A549 (cell line): Measurements from ENCODE around the gene TP73. TPM values are rescaled to one million over a fixed set of nuclear protein-coding genes. Genes with fewer than 3 reads are reported as not detected.

Experiments used
- ATAC-seq, 2 experiments: fragments of 200-7000 bp in 1 of 2; fragments of >200 bp in 1 of 2; cut with Nextera tagmentation in 1 of 2; cut with Tn5 transposase in 1 of 2; 3 replicates each; pipeline versions ENCODE4 v1.8.0 to v1.9.1; 2018 to 2020; ENCODE audit warnings: mild to moderate bottlenecking in 1 of 2, moderate library complexity in 1 of 2
- CTCF ChIA-PET: fragments of 300-600 bp; sonication (Branson Sonifier 250); formaldehyde crosslinking; extraction: SDS; loops from one replicate; lab custom pipeline; 2021; ENCODE audit warnings: antibody characterized with exemption, inconsistent platforms; lab: Yijun Ruan, JAX
- POLR2A ChIA-PET: fragments of 350-600 bp; formaldehyde crosslinking; extraction: SDS; loops from one replicate; lab custom pipeline; 2021; ENCODE audit warnings: antibody characterized with exemption, inconsistent platforms; lab: Yijun Ruan, JAX
- DNase-seq, 2 experiments: peaks; one replicate each; pipeline versions ENCODE4 v3.0.0 to v3.0.0-alpha.2; 2011 to 2016; ENCODE audit warnings: low read depth in 1 of 2, low spot score in 1 of 2
- FAIRE-seq: peaks from 2 replicates; lab custom pipeline; 2011; peaks lifted over from hg19 to GRCh38; lab: Jason Lieb, UNC
- H3K27ac ChIP-seq, 2 experiments: fragments of >200 bp; sonication (Bioruptor Twin); formaldehyde crosslinking; 3 replicates each; pipeline ENCODE4 v1.5.1; 2016 to 2017
- H3K4me1 ChIP-seq: fragments of >200 bp; sonication (Bioruptor Twin); formaldehyde crosslinking; 3 replicates; pipeline ENCODE4 v1.6.1; 2016
- H3K4me2 ChIP-seq: fragments of >200 bp; sonication (Bioruptor Twin); formaldehyde crosslinking; 3 replicates; pipeline ENCODE4 v1.6.1; 2016
- H3K4me3 ChIP-seq: fragments of >200 bp; sonication (Bioruptor Twin); formaldehyde crosslinking; 3 replicates; pipeline ENCODE4 v1.5.1; 2016
- H3K9me3 ChIP-seq: fragments of >200 bp; sonication (Bioruptor Twin); formaldehyde crosslinking; 3 replicates; pipeline ENCODE4 v1.6.1; 2016
- BCL3 ChIP-seq: fragments of >200 bp; sonication (Bioruptor Twin); formaldehyde crosslinking; IDR thresholded peaks from 3 replicates; pipeline ENCODE4 v1.6.1; 2016
- CBX2 ChIP-seq: fragments of 200-600 bp; sonication (generic); IDR thresholded peaks from 2 replicates; pipeline ENCODE4 v1.6.1; 2016; ENCODE audit warnings: low read depth, mild to moderate bottlenecking, borderline replicate concordance
- CBX8 ChIP-seq: fragments of 200-600 bp; sonication (generic); IDR thresholded peaks from 2 replicates; pipeline ENCODE4 v1.6.1; 2016
- CTCF ChIP-seq: fragments of >200 bp; sonication (Bioruptor Twin); formaldehyde crosslinking; IDR thresholded peaks from 3 replicates; pipeline ENCODE4 v1.5.1; 2016
- EHF ChIP-seq: fragments of 250-450 bp; sonication (Bioruptor Pico); IDR thresholded peaks from 2 replicates; pipeline ENCODE4 v1.5.0; 2020; ENCODE audit warnings: mild to moderate bottlenecking
- EHMT2 ChIP-seq: fragments of 200-600 bp; sonication (generic); IDR thresholded peaks from 2 replicates; pipeline ENCODE4 v1.6.1; 2016; ENCODE audit warnings: antibody characterized with exemption, low read depth, mild to moderate bottlenecking, moderate library complexity
- EP300 ChIP-seq, 2 experiments: fragments of >200 bp; sonication (Bioruptor Twin); formaldehyde crosslinking; IDR thresholded peaks; 2 replicates in 1 of 2; 3 replicates in 1 of 2; pipeline ENCODE4 v1.6.1; 2016 to 2017
- FOSB ChIP-seq: fragments of 250-450 bp; sonication (Bioruptor Pico); IDR thresholded peaks from 2 replicates; pipeline ENCODE4 v1.5.0; 2020; ENCODE audit warnings: mild to moderate bottlenecking, moderate library complexity
- FOSL2 ChIP-seq, 2 experiments: fragments of 450-650 bp in 1 of 2; fragments of >200 bp in 1 of 2; sonication (Bioruptor Twin) in 1 of 2; formaldehyde crosslinking; IDR thresholded peaks; 2 replicates each; pipeline versions ENCODE4 v1.5.0 to v1.6.1; 2016 to 2020; ENCODE audit warnings: mild to moderate bottlenecking in 1 of 2, moderate library complexity in 1 of 2
- HEYL ChIP-seq: fragments of 250-450 bp; sonication (Bioruptor Pico); IDR thresholded peaks from 2 replicates; pipeline ENCODE4 v1.8.0; 2021; ENCODE audit warnings: mild to moderate bottlenecking, moderate library complexity
- HOXB5 ChIP-seq: fragments of 250-450 bp; sonication (Bioruptor Pico); IDR thresholded peaks from 2 replicates; pipeline ENCODE4 v1.5.0; 2020; ENCODE audit warnings: mild to moderate bottlenecking, moderate library complexity
- JUN ChIP-seq, 2 experiments: fragments of >200 bp; sonication (Bioruptor Twin); formaldehyde crosslinking; IDR thresholded peaks; 2 replicates in 1 of 2; 3 replicates in 1 of 2; pipeline ENCODE4 v1.6.1; 2016 to 2017
- JUNB ChIP-seq: fragments of >200 bp; sonication (Bioruptor Twin); formaldehyde crosslinking; IDR thresholded peaks from 2 replicates; pipeline ENCODE4 v1.6.1; 2016
- KDM1A ChIP-seq: fragments of 200-600 bp; sonication (generic); IDR thresholded peaks from 2 replicates; pipeline ENCODE4 v1.6.1; 2016; ENCODE audit warnings: low read depth, mild to moderate bottlenecking
- KDM5A ChIP-seq: fragments of 200-600 bp; sonication (generic); IDR thresholded peaks from 2 replicates; pipeline ENCODE4 v1.6.1; 2016; ENCODE audit warnings: antibody characterized with exemption, mild to moderate bottlenecking
- MAX ChIP-seq: IDR thresholded peaks from 2 replicates; pipeline ENCODE4 v1.6.1; 2012
- NFE2L2 ChIP-seq: fragments of 150-350 bp; conservative IDR thresholded peaks from 2 replicates; pipeline ENCODE4 v1.6.1; 2014; ENCODE audit warnings: low read length
- PHF8 ChIP-seq: fragments of 200-600 bp; sonication (generic); IDR thresholded peaks from 2 replicates; pipeline ENCODE4 v1.6.1; 2016; ENCODE audit warnings: low read depth, mild to moderate bottlenecking, antibody characterized with exemption, moderate library complexity, borderline replicate concordance
- RARB ChIP-seq: fragments of 250-450 bp; sonication (Bioruptor Pico); IDR thresholded peaks from 2 replicates; pipeline ENCODE4 v1.8.0; 2021; ENCODE audit warnings: mild to moderate bottlenecking, moderate library complexity
- RNF2 ChIP-seq: fragments of 200-600 bp; sonication (generic); IDR thresholded peaks from 2 replicates; pipeline ENCODE4 v1.6.1; 2016; ENCODE audit warnings: low read depth, mild to moderate bottlenecking, antibody characterized with exemption, moderate library complexity, borderline replicate concordance
- SMC3 ChIP-seq: fragments of >200 bp; sonication (Bioruptor Twin); formaldehyde crosslinking; IDR thresholded peaks from 3 replicates; pipeline ENCODE4 v1.6.1; 2018; ENCODE audit warnings: inconsistent platforms
- TFCP2L1 ChIP-seq: fragments of 250-450 bp; sonication (Bioruptor Pico); IDR thresholded peaks from 2 replicates; pipeline ENCODE4 v1.5.0; 2021; ENCODE audit warnings: mild to moderate bottlenecking
- TP53 ChIP-seq: fragments of 250-450 bp; sonication (Bioruptor Pico); IDR thresholded peaks from 2 replicates; pipeline ENCODE4 v1.5.0; 2021; ENCODE audit warnings: mild to moderate bottlenecking, moderate library complexity
- ZC3H11A ChIP-seq: fragments of 450-650 bp; IDR thresholded peaks from 2 replicates; pipeline ENCODE4 v1.6.1; 2014; ENCODE audit warnings: antibody characterized with exemption, mild to moderate bottlenecking
- ZSCAN20 ChIP-seq: fragments of 250-450 bp; sonication (Bioruptor Pico); IDR thresholded peaks from 2 replicates; pipeline ENCODE4 v1.8.0; 2022; ENCODE audit warnings: mild to moderate bottlenecking, moderate library complexity
- WGBS: methylation state at CpG from one replicate; pipeline ENCODE4 v1.1.6; 2017; ENCODE audit errors: missing lambda C conversion rate; 5-methylcytosine and 5-hydroxymethylcytosine counted together
- polyA plus RNA-seq, 4 experiments: library from polyadenylated mRNA; depleted of rRNA in 3 of 4; stranded (reverse); fragments of >200 nt; fragmentation: RNase III in 1 of 4; extraction: RNeasy Plus Mini Kit Qiagen cat#74134 plus additional on column Dnase treatment in 1 of 4; gene quantifications; 2 replicates in 3 of 4; 3 replicates in 1 of 4; pipeline ENCODE4 v1.2.3, GENCODE V29; 2011 to 2017
- TF ChIP-seq, protein P1 (sequence below): IDR thresholded peaks from 2 replicates; pipeline ENCODE4 v1.6.1; 2012
- TF ChIP-seq, protein P2 (sequence below): fragments of 250-450 bp; sonication (Bioruptor Pico); IDR thresholded peaks from 2 replicates; pipeline ENCODE4 v1.5.0; 2020; ENCODE audit warnings: low read depth, mild to moderate bottlenecking, moderate library complexity

The TP73 gene
- polyA plus RNA-seq, 2 of the 4 experiments (the other 2 are of a cell fraction), result 0.01 to 0.25 TPM

DNA sequence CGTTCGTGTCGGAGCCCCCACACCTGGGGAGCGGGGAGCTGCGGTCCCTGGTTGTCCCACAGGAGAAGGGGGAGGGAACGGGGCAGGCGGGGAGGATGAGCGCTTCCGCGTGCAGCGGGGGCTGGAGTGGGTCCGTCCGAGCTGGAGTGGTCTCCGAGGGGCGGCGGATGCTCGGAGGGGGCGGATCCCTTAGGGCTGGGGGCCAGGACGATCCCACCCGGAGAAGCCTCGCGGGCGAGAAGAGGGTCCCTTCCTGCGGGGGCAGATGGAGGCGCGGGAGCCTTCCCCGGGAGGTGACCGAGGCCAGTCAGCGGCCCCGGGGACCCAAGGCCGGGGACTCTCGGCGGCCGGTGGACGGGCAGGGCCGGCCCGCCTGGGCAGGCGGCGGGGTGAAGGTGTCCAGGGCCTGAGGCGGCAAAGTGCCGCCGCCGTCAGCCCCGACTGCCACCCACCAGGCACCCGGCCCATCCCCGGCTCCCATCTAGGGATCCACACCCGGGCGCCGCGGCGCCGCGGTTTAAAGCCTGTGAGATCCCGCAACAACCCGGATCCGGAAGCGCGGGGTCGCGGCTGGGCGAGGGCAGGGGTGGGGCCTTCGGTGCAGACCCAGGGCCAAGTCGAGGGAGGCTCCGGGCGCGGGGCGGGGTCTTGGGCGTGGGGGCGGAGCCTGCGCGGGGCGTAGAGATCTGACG lies 94.7 kb downstream of the TP73 start:
- H3K27ac ChIP-seq, result peak overlapping the region; percentile 67 to 92
- 32% methylated on average over 14 of the region's 73 CpGs for WGBS
- peak overlapping the region; percentile 78 for H3K4me2 ChIP-seq
- ChIA-PET POLR2A (no interaction called here), CTCF (interaction anchor here (1.7 kb wide), 1 partner anchor 23 kb away, joined by 4 read pairs; no protein-coding TSS in a partner anchor)
- H3K4me1 ChIP-seq, result peaks cover 5% of the 10 kb centered on the region; the same call in 2 of the 3 replicates
- DNase-seq (peak; percentile 72 to 74), ATAC-seq (peak; percentile 93 to 98), FAIRE-seq (no peak)
- H3K4me3 ChIP-seq, result peak overlapping the region; percentile 59
- 0 out of 3 replicates have a peak, but pooled peaks have one; percentile 31 for TF ChIP-seq BCL3
- no peak for TF ChIP-seq KDM5A
- TF ChIP-seq JUN (IDR thresholded peaks at IDR 0.05), result peak in 1 of 2 experiments; percentile 61; a peak in 1 of 5 replicates
- TF ChIP-seq PHF8, result 0 out of 2 replicates have a peak, but pooled peaks have one; percentile 20
- H3K9me3 ChIP-seq, result no peaks in the 10 kb centered on the region

GRCh38 chr1:3747522-3747848 lies 95.2 kb downstream of the TP73 start:
- 36% methylated on average over 6 of the region's 6 CpGs for WGBS
- ChIA-PET POLR2A (no interaction called here), CTCF (interaction anchor here (1.7 kb wide), 1 partner anchor 23 kb away, joined by 4 read pairs; no protein-coding TSS in a partner anchor)
- Histone ChIP-seq H3K9me3 (no peaks in the 10 kb centered on the region), H3K27ac (peak overlapping the region in 1 of 2 experiments; percentile 92; a peak in 4 of 6 replicates), H3K4me1 (peaks cover 5% of the 10 kb centered on the region; the same call in 2 of the 3 replicates), H3K4me2 (peak overlapping the region; percentile 78), H3K4me3 (peak overlapping the region; percentile 59)
- no peak for FAIRE-seq
- no peak for TF ChIP-seq FOSL2 (IDR thresholded peaks at IDR 0.05)
- no peak for TF ChIP-seq FOSL2 (CRISPR knock-in tag; IDR thresholded peaks at IDR 0.05)
- no peak for TF ChIP-seq KDM1A
- TF ChIP-seq CBX8, result no peak
- no peak for TF ChIP-seq ZSCAN20 (CRISPR knock-in tag)
- no peak for TF ChIP-seq EP300 (IDR thresholded peaks at IDR 0.05)
- no peak for TF ChIP-seq SMC3
- no peak for TF ChIP-seq HOXB5
- TF ChIP-seq HEYL (CRISPR knock-in tag), result no peak
- TF ChIP-seq EHMT2, result no peak
- TF ChIP-seq, protein P1, sequence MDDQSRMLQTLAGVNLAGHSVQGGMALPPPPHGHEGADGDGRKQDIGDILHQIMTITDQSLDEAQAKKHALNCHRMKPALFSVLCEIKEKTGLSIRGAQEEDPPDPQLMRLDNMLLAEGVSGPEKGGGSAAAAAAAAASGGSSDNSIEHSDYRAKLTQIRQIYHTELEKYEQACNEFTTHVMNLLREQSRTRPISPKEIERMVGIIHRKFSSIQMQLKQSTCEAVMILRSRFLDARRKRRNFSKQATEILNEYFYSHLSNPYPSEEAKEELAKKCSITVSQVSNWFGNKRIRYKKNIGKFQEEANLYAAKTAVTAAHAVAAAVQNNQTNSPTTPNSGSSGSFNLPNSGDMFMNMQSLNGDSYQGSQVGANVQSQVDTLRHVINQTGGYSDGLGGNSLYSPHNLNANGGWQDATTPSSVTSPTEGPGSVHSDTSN, result no peak
- no peak for TF ChIP-seq RARB (CRISPR knock-in tag)
- no peak for TF ChIP-seq PHF8
- no peak for TF ChIP-seq JUN (IDR thresholded peaks at IDR 0.05)
- ATAC-seq, result no peak
- DNase-seq, result no peak

DNA sequence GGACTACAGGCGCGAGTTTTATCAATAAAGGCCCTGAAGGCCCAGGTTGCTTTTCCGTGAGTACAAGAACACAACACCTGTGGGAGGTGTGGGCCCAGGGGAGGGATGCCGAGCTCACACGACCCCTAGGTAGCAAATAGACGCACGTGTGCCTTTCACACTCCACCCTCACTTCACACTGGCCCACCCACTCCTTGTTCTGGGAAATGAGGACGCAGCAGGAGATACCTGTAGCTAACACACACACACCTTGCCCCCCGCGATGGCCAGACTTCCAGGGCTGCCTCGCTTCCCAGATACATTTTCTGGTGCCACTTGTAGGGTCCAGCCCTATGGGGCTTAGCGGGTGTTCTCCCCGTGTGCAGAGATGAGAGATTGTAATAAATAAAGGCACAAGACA lies 95.6 kb downstream of the TP73 start:
- TF ChIP-seq, protein P2, sequence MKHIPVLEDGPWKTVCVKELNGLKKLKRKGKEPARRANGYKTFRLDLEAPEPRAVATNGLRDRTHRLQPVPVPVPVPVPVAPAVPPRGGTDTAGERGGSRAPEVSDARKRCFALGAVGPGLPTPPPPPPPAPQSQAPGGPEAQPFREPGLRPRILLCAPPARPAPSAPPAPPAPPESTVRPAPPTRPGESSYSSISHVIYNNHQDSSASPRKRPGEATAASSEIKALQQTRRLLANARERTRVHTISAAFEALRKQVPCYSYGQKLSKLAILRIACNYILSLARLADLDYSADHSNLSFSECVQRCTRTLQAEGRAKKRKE, result no peak
- TF ChIP-seq FOSB, result no peak
- no peak for TF ChIP-seq NFE2L2
- TF ChIP-seq KDM1A, result no peak
- TF ChIP-seq PHF8, result no peak
- no peak for TF ChIP-seq TFCP2L1 (CRISPR knock-in tag)
- no peak for TF ChIP-seq CBX2
- TF ChIP-seq CTCF, result no peak
- TF ChIP-seq EHF (CRISPR knock-in tag), result no peak
- no peak for TF ChIP-seq JUN (IDR thresholded peaks at IDR 0.05)
- TF ChIP-seq JUNB, result no peak
- no peak for TF ChIP-seq ZC3H11A
- no peak for TF ChIP-seq TP53 (CRISPR knock-in tag)
- TF ChIP-seq MAX, result no peak
- no peak for TF ChIP-seq RNF2
- Histone ChIP-seq H3K4me2 (peak overlapping the region; percentile 78), H3K4me1 (peaks cover 5% of the 10 kb centered on the region; the same call in 2 of the 3 replicates), H3K4me3 (peak overlapping the region; percentile 59), H3K27ac (0 out of 6 replicates have a peak overlapping the region, but pooled peaks of 1 of the 2 experiments have one; percentile 92), H3K9me3 (no peaks in the 10 kb centered on the region)
- FAIRE-seq, result no peak
- 69% methylated on average over 12 of the region's 13 CpGs for WGBS
- ChIA-PET POLR2A (no interaction called here), CTCF (interaction anchor here (1.6 to 1.7 kb wide), 2 partner anchors 21 to 23 kb away, joined by 4 read pairs; no protein-coding TSS in a partner anchor)
- no peak for DNase-seq
- no peak for ATAC-seq
